Nephron (organoid): Measurements from ENCODE around the gene MYO18A.

ENCODE experiments used
- H3K27ac Mint-ChIP-seq, 3 experiments: 2 replicates each; pipeline ENCODE4 v1.8.0; 2020; ENCODE audit warnings: mixed read lengths in 3 of 3, mild to moderate bottlenecking in 2 of 3, moderate library complexity in 1 of 3
- H3K27me3 Mint-ChIP-seq: 2 replicates; pipeline ENCODE4 v1.8.0; 2021; ENCODE audit warnings: low read depth, mild to moderate bottlenecking, moderate library complexity, mixed read lengths
- H3K36me3 Mint-ChIP-seq: 2 replicates; pipeline ENCODE4 v1.8.0; 2020; ENCODE audit warnings: low read depth, mixed read lengths
- H3K4me1 Mint-ChIP-seq: 2 replicates; pipeline ENCODE4 v1.8.0; 2020; ENCODE audit warnings: mixed read lengths
- H3K4me3 Mint-ChIP-seq, 3 experiments: 2 replicates each; pipeline ENCODE4 v1.8.0; 2020; ENCODE audit warnings: mild to moderate bottlenecking in 3 of 3, mixed read lengths in 3 of 3, moderate library complexity in 2 of 3
- H3K9me3 Mint-ChIP-seq: 2 replicates; pipeline ENCODE4 v1.8.0; 2020; ENCODE audit warnings: mixed read lengths
- CTCF ChIP-seq, 3 experiments: fragments of 200-600 bp; sonication (generic); IDR thresholded peaks; one replicate each; pipeline ENCODE4 v1.5.0; 2021; ENCODE audit warnings: antibody characterized with exemption in 3 of 3; ENCODE audit not compliant: unreplicated experiment in 3 of 3

The MYO18A gene

GRCh38 chr17:29032013-29032856 lies 148.0 kb downstream of the MYO18A start:
- no peak for TF ChIP-seq CTCF (IDR thresholded peaks at IDR 0.05; ENCODE audit: unreplicated experiment in 3 of 3)
- Mint-ChIP-seq H3K4me1 (peaks cover 29% of the 10 kb centered on the region), H3K9me3 (peaks cover 20% of the 10 kb centered on the region), H3K27ac (no peak overlapping the region), H3K36me3 (peaks cover 11% of the 10 kb centered on the region), H3K27me3 (peaks cover 57% of the 10 kb centered on the region), H3K4me3 (no peak overlapping the region)

- Mint-ChIP-seq H3K9me3 (peaks cover 20% of the 10 kb centered on the region), H3K27me3 (peaks cover 65% of the 10 kb centered on the region), H3K36me3 (peaks cover 11% of the 10 kb centered on the region), H3K4me1 (peaks cover 29% of the 10 kb centered on the region), H3K27ac (no peak overlapping the region), H3K4me3 (no peak overlapping the region)
- TF ChIP-seq CTCF (IDR thresholded peaks at IDR 0.05; ENCODE audit: unreplicated experiment in 3 of 3), result no peak
These were observed 148.7 kb downstream of the MYO18A start for GRCh38 chr17:29031488-29031887.

- H3K27me3 Mint-ChIP-seq, result peaks cover 80% of the 10 kb centered on the region
- TF ChIP-seq CTCF (IDR thresholded peaks at IDR 0.05; ENCODE audit: unreplicated experiment in 3 of 3), result no peak
- no peaks in the 10 kb centered on the region for H3K36me3 Mint-ChIP-seq
- no peak overlapping the region for H3K4me3 Mint-ChIP-seq
- H3K4me1 Mint-ChIP-seq, result peaks cover 24% of the 10 kb centered on the region
- H3K27ac Mint-ChIP-seq, result no peak overlapping the region
- H3K9me3 Mint-ChIP-seq, result no peaks in the 10 kb centered on the region
These were observed 155.8 kb downstream of the MYO18A start for GRCh38 chr17:29024316-29024952.

- H3K27ac Mint-ChIP-seq, result no peak overlapping the region
- H3K4me3 Mint-ChIP-seq, result no peak overlapping the region
- no peaks in the 10 kb centered on the region for H3K36me3 Mint-ChIP-seq
- peaks cover 17% of the 10 kb centered on the region for H3K4me1 Mint-ChIP-seq
- H3K27me3 Mint-ChIP-seq, result peaks cover 86% of the 10 kb centered on the region
- no peaks in the 10 kb centered on the region for H3K9me3 Mint-ChIP-seq
- TF ChIP-seq CTCF (IDR thresholded peaks at IDR 0.05; ENCODE audit: unreplicated experiment in 3 of 3), result no peak
These were observed 158.1 kb downstream of the MYO18A start for GRCh38 chr17:29022074-29022473.

GRCh38 chr17:29021226-29021625 lies 159.0 kb downstream of the MYO18A start:
- Mint-ChIP-seq H3K4me1 (peaks cover 17% of the 10 kb centered on the region), H3K27me3 (peaks cover 87% of the 10 kb centered on the region), H3K27ac (no peak overlapping the region), H3K4me3 (peak overlapping the region in 2 of 3 experiments; percentile 7 to 29), H3K9me3 (no peaks in the 10 kb centered on the region), H3K36me3 (no peaks in the 10 kb centered on the region)
- TF ChIP-seq CTCF (IDR thresholded peaks at IDR 0.05; ENCODE audit: unreplicated experiment in 3 of 3), result no peak
